Activated CD8-positive, alpha-beta memory T cell treated with anti-CD3 and anti-CD28 coated beads for 4 hours (primary cell): ENCODE data around the gene LIPN.
"Not testable (repeated sequence)": the region's sequence is repeated elsewhere in the genome, so short reads cannot be mapped to it uniquely, and the experiment has no call there.

Experiments used
- DNase-seq, 2 donors: peaks; one replicate each; pipeline ENCODE4 v3.0.0-alpha.2; 2020; ENCODE audit warnings: low read depth in 2 of 2

LIPN gene, protein sequence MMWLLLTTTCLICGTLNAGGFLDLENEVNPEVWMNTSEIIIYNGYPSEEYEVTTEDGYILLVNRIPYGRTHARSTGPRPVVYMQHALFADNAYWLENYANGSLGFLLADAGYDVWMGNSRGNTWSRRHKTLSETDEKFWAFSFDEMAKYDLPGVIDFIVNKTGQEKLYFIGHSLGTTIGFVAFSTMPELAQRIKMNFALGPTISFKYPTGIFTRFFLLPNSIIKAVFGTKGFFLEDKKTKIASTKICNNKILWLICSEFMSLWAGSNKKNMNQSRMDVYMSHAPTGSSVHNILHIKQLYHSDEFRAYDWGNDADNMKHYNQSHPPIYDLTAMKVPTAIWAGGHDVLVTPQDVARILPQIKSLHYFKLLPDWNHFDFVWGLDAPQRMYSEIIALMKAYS

DNA sequence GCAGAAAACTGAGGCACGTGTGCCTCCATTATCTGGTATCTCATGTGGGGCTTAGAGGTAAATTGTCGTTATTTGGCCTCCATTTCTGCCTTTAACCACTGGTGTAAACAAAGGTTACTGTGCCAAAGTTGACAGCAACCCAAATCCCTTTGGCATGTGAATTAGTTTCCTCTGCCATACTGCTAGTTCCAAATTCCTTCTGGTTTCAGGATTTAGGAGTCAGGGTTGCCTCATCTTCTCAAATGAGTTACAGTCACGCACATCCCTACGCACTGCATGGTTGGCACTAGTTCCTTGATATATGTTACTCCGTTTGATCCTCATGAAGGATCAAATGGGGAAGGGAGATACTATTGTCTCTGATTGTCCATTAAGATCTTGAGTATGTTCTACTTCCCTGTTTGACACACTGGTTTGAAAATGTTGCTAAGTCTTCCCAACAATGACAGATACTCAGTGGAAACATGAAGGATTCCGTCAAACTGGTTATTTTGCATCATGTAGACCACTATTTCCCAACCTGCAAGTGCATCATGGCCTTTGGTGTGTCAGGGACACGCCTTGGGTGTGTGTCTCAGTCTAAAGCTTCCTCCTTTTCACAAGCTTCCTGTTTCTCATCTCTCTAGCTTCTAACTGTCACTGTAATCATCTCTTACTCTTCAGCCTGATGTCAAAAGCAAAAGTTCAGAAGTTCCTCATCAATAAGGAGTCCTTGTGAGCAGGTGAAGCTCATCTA, at the start of gene LIPN:
Gene LIPN, plus strand, starts transcription at position 655 of the 736 bp plus-strand sequence. CDS start 1,386 bp downstream, outside the sequence.
- no peak for DNase-seq

DNA sequence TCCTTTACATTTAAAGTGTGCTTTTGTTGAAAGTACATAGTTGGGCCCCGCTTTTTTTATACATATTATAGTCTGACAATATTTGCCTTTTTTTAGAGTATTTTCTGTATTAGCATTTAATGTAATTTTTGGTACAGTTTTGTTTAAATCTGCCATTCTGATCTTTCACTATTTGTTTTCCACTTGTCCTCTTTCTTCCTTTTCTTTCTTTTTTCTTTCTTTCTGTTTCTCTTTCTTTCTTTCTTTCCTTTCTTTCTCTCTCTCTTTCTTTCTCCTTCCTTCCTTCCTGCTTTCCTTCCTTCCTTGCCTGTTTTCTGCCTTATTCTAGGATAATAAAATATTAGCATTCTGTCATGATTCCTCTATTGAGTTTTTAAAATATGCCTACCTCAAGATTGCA, 44.3 kb upstream of the LIPN start:
- no peak for DNase-seq

DNA sequence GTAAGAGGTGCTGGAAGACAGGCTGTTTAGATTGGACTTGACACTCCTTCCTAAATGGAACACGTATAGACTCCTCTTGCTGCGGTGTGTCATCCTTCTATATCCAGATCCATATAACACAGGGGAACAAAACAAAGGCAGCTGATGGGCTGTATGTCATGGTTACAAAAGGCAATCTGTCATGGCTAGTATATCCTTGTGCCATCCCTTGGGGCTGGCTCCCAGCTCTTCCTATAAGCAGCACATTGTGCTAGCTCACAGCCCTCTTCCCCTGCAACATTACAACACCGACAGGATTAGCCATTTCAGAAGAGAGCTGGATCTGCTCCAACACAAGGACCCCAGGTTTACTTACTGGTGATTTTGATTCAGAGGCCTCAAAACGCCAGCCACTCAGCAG, 38.4 kb upstream of the LIPN start:
- DNase-seq: no peak

DNA sequence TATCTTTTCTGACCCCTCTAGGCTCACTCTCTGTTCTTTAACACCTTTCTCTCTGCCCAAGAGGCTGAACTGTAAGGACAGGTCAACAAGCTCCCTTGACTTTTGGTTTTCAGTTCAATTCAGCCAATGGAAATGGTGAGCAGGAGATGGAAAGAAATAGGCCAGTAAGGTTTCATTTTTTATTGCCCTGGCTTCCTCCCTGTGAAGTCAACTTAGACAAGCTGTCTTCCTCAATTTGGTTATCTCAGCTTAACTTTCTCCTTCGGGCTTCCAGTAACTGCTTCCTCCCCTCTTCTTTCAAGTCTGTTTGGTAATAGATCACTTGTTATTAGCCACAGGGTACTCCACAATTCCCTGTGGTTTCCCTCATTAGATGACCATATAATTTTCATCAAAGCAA, 34.0 kb upstream of the LIPN start:
- no peak for DNase-seq

DNA sequence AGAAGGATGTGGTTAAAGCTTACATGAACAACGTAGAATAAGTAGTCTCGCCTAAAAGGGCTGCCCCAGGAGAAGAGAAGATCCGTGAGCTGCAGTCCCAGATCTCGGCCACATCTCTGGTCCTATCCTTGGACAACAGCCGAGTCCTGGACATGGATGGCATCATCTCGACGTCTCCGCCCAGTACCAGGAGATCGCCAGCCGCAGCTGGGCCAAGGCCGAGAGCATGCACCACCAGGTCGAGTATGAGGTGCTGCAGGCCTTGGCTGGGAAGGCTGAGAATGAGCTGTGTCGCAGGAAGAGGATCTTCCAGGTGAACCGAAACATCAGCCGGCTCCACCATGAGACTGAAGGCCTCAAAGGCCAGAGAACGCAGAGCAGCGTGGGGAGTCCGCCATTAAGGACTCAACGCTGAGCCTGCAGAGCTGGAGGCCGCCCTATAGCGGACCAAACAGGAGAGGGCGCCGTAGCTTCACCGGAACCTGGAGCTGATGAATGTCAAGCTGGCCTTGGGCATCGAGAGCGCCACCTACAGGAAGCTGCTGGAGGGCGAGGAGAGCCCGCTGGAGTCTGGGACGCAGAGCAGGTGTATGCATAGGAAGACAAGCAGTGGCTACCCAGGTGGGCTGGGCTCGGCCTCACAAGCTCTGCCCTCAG, 31.6 kb upstream of the LIPN start:
- DNase-seq: no peak

DNA sequence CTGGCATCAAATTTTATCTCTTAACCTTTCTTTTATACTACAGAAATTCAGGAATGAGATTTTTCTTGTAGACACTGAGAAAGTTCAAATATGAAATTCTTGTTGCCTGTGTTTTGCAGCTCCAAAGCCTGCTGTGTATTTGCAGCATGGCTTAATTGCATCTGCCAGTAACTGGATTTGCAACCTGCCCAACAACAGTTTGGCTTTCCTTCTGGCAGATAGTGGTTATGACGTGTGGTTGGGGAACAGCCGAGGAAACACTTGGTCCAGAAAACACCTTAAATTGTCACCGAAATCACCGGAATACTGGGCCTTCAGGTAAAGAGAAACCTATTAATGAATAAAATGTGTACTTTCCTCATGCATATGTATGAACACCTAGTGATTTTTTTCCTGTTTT, 29.0 kb upstream of the LIPN start:
- no peak for DNase-seq

DNA sequence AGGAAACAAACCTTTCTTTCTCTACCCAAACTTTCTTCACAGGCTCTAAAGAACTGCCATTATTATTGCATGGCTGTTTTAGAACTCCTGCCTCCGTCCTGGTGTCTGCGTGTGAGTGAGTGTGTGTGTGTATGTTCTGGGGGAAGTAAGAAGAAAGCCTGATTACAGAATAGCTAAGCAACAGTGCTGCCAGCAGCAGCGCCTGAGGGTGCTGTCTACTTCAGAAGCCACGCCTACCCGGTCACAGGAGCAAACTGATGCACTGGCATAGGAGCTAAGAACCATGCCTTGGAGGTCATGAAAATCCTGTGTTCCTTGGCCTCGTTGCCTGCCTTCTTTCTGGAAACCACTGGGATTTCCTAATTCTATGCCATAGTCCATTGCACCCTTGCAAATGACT, 28.5 kb upstream of the LIPN start:
- DNase-seq: no peak

DNA sequence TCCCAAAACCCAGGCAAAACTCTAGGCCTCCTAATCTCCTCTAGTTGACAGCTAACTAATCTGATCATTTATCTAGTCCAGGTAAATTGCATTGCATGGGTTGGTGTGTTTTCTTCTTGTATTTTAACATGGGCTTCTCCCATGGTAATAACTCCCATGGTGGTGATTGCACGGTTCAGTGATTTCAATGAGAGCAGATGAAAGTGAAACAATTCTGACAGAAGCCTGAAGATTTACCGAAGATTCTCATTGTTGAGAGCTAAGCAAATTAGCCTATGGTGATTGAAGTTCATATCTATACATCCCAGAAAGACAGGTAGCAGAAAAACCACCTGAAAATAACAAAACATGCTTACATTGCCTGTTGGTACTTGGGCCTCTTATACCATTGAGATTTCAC, 26.6 kb upstream of the LIPN start:
- no peak for DNase-seq

DNA sequence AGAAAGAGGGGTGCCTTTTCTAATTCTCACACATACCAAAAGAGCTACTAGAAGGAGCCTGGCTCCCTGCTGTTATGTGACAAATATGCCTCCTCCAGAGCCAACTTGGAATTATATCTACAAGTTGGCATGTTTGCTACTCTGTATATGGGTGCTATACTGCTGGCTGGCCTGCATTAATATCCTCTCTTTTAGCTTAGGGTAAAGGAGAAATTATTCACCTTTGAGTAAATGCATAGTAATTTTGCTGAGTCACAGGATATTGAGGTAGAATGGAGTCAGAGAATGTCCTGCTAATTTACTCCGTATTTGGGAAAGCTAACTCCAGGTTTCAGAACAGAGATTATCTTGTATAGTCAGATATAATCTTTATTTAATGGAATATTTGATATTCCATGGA, 24.2 kb upstream of the LIPN start:
- no peak for DNase-seq

DNA sequence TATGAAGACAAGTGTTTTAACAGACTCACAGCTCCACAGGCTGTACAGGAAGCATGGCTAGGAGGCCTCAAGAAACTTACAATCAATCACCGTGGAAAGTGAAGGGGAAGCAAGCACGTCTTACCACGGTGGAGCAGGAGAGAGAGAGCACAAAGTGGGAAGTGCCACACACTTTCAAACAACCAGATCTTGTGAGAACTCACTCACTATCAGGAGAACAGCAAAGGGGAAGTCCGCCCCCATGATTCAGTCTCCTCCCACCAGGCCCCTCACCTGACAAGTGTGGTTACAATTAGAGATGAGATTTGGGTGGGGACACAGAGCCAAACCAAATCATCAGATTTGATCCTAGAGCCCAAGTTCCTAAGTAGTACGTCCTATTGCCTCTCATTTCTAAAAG, 17.9 kb upstream of the LIPN start:
- DNase-seq: not testable (repeated sequence)

DNA sequence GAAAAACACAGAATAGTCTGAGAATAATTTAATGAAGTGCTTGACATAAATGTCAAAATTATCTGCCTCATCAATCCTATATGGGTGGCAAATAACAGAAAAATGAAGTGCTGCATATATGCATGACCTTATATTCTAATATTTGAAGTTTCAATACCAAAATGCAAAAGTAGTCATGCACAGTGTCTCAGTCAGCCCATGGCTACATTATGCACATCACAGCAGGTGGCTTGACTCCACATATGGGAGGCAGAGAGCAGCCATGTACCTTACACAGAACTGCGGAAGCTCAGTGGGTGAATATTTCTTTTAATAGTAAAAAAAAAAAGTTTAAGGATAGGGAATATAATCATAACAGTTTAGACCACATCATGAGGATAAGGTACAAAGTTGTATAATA, 17.4 kb upstream of the LIPN start:
- no peak for DNase-seq

DNA sequence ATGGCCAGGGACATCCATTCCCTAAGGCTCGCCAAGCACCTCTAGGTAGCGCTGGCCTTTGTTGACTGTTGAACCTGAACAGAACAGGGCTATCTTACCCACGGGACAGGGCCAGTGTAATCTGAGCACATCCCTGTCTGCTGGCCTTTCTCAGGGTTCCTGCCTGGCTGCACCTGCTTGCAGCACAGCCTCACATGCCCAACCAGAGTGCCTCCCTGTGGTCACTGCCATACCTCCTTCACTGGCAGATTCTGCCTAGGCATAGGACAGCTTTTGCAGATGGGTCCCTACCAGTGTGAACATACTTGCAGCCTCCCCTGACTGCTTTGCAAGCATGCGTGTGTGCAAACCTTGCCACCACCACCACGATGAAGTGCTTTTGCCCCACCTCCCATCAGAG, 15.8 kb upstream of the LIPN start:
- no peak for DNase-seq

DNA sequence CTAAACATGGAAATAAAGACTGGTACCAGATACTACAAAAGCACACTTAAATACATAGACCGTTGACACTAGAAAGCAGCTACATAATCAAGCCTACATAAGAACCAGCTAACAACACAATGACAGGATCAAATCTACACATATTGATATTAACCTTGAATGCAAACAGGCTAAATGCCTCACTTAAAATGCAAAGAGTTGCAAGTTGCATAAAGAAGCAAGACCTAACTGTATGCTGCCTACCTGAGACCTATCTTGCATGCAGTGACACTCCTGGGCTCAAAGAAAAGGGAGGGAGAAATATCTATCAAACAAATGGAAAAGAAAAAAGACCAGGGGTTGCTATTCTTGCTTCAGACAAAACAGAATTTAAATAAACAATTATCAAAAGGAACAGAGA, 14.2 kb upstream of the LIPN start:
- DNase-seq: no peak

DNA sequence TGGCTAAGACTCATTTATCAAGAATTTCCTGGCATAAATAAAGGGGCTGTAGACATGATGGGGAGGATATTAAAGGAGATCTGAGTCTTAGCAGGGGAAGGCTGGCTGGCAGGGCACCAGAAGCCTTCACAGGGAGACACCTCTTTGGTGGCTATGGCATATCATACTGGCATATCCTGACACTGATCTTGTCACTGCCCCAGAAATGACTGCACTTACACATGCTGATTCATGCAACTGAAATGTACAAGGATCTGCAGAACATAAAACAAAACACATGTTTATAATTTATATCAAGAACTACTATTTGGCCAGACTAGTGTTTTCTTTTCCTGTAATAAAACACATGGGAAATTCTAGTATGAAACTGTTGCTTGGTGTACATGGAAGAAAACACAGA, 5.5 kb upstream of the LIPN start:
- DNase-seq: no peak

DNA sequence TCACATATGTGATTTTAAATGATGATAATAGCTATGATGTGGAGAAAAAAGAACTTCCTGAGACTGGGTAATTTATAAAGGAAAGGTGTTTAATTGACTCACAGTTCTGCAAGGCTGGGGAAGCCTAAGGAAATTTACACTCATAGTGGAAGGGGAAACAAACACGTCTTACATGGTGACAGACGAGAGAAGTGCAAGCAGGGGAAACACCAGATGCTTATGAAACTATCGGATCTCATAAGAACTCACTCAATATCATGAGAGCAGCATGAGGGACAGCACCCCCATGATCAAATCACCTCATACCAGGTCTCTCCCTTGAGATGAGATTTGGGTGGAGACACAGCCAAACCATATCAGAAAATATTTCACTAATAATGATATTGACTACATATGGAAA, 4.1 kb upstream of the LIPN start:
- DNase-seq: no peak

DNA sequence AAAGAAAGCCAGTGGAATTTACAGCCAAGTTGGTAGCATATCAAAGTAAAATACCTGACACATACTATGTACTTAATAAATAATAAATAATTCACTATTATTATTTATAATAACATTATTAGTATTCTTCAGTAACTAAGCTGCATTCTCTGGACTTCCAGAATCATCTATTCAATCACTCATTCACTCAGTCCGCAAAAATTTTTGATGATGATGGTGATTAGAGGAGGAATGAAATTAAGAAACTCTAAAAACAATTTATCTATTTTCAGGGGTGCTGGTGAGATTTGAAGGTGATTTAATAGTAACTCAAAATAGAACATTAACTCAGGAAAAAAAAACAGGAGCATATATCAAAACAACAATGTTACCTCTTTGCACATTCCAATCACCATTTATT, 3.2 kb upstream of the LIPN start:
- no peak for DNase-seq

DNA sequence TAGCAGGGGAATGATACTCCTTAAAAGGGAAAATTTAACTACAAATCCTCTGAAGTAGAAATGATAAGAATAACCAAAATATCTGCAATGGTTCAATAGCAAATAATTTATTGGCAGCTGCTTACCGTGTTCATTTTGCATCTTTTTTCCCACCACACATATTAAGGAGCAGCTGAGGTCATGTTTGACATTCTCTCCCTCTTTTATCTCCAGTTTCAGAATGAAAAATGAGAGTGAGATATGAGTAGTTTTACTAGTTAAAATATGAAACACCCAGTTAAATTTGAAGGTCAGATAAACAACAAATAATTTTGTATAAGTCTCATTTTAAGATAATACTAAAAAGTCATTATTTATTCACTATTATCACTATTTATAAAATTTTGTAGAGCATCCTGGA, 3.1 kb downstream of the LIPN start:
- DNase-seq: no peak

DNA sequence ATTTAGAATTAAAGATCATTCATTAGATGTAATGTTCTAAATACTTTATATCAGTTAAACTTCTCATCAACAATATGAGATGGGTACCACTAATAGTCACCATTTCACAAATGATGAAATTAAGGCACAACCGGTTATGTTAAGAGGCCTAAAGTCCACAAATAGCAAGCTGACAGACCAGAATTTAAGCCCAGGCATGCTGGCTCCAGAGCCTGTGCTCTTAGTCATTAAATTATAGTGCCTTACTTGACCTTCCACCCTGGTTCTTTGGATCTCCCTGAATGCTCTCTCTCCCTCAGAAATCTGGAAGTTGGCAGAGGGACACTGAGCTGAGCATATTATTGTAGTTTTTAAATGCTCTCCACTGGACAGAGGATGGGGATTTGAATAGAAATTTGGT, 3.6 kb downstream of the LIPN start:
- DNase-seq: no peak

DNA sequence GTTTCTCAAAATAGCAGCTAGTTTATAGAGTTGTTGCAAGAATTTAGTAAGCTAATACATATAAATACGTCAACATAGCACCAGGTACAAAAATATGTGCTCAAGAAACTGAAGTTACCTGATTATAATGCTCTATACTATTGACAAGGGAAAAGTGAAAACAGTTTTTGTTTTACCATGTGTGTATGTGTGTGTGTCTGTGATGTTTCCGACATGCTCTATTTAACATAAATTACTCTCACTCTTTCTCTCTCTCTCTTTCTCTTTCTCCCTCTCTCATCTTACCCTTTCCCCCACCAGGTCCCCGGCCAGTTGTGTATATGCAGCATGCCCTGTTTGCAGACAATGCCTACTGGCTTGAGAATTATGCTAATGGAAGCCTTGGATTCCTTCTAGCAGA, 4.3 kb downstream of the LIPN start:
- DNase-seq: no peak

DNA sequence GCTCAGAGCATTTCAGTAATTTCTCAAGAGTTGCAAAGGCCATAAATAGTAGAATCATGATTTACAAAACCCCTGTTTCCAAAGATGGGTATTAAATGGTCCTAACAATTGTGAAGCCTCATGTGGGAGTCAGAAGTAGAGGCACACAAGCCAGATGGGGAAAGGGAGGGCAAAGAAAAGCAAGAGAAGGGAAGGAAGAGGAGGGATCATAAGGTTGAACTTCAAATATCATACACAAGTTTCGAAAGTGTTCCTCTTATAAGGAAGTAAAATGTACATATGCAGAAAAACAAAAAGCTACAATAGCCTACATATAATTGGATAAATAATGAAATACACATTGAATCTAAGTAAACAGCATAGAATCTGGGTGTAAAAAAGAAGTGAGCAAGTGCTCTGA, 6.0 kb downstream of the LIPN start:
- DNase-seq: no peak

DNA sequence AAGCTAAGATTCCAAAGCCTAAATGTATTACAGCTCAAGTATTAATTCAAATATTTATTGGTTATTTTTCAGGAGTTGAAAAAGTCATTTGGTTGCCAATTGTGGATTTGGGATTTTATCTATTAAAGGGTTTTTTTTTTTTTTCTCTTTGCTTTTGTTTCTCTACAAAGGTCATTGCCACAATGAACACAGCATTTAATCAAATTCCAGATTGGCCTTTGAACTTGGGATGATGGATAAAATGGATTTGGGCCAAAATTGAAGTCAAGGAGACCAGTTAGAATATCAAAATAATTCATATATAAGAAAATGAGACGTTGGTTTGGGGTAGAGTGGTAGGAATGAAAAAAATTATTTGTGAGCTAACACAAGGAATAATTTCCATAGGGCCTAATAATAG, 9.6 kb downstream of the LIPN start:
- DNase-seq: no peak

DNA sequence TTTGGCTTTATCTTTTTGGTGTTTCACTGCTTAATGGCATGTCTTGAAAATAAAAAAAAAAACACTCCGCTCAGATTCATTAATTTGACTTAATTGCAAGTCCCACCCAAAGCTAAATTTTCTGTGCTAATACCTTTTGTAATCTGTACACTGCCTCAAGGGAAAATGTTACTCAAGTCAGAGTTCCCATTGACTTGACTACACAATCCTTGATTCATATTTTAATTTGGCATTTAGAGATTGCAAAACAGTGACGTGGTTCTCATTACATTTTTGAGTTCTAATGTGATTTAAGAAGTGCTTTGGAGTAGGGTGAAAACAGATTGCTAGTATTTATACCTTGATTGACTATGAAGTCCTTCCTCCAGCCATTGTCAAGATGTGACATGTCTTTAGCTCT, 21.4 kb downstream of the LIPN start:
- DNase-seq: no peak

DNA sequence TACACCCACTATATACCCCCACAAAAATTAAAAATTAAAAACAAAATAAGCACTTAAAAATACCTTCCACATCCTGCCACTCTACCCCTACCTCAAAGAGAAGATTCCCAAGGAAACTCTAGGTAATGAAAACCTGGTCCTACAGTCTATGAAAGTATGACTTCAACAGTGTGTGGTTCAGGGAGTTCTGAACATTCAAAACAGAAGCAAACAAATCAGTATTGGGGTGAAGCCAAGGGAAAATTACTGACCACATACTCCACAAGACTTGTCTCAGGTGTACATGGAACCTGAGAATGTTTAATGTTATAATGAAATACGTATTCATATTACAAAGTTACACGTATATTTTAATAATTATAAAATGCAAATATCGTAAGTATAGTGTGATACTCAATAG, 22.4 kb downstream of the LIPN start:
- DNase-seq: no peak
